ENCODE results near the gene ARHGAP24.
"Not testable (repeated sequence)": the region's sequence is repeated elsewhere in the genome, so short reads cannot be mapped to it uniquely, and the experiment has no call there.

Gene ARHGAP24

GRCh38 chr4:86006057-86006456 is 531.1 kb downstream of the ARHGAP24 start:
- DNase-seq (ENCODE audit: low read depth in 1 of 2, low spot score in 1 of 2), result no peak

- DNase-seq (ENCODE audit: low read depth in 1 of 2, low spot score in 1 of 2), result no peak
These were observed 532.1 kb downstream of the ARHGAP24 start for GRCh38 chr4:86007042-86007441.

DNA sequence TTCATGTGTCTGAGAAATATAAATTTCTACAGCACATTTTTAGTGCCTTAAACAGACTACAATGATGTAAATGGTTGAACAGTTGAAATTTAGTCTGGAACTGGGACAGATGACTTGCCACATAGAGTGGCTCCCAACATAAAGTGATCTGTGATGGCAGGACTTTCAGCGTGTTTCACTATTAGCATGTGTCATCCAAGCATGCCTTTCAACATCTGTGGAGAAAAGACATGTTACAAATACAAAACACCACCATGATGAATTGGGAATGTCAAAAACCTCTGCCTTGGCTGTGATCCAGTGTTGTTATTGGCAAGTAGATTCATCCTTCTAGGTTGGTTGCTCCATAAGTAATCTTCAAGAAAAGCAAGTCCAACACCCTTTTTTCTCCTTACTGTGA is 536.2 kb downstream of the ARHGAP24 start:
- DNase-seq (ENCODE audit: low read depth in 1 of 2, low spot score in 1 of 2), result no peak

DNA sequence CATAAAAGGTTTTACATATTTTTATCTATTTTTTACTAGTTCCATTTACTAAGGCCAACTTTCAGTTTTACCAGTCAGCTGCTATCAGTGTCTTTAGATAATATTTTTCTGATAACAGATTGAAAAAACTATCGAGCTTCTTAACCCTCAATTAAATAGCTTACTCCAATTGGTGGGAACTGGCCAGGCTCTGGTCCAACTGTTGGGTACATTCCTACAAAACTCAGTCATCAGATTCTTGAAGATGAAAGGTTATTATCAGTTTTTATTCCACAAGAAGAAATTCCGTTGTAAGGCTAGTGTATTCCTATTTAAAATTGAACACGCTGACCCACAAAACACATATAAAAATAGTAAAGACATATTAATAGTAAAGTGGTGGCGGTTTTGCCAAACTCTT is 538.7 kb downstream of the ARHGAP24 start:
- DNase-seq (ENCODE audit: low read depth in 1 of 2, low spot score in 1 of 2), result no peak

GRCh38 chr4:86014599-86014998 is 539.6 kb downstream of the ARHGAP24 start:
- DNase-seq (ENCODE audit: low read depth in 1 of 2, low spot score in 1 of 2), result no peak

DNA sequence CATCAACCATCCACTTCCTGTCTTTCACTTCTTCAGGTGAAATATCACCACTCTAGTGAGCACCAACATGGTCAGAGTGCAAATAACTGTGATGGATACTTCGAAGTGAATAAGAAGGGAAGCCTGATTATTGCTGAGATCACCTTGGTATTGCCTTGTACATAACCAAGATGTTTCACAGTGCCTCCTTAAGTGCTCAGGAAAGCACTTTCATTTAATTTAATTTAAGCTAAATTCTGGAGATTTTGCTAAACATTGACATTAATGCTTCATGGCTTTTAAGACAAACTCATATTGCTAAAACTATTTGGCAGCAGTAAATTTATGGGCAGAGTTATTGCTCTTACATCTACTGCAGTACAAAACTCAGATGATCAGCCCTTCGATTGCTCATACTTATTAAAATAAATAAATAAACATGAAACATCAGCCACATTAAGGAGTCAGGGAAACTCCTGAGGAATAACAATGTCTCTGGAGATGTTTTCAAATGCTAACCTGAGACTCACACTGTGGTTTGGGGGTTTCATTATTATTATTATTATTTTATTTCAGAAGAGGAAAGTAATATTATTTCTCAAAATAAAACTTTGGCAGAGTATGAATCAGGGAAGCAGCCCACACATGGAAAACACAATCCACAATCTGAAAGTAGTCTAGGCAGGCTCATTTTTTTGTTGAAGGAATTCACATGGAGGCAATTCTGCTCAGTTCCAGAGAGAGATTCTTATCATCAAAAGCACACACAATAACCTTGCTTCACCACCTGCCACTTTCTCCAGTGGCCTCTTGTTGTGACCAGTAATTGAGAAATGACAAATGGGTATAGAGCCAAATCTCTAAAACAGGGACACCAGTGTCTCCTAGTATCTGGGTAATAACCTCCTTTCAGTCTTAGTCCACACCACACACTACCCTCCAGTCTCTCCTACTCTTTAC is 540.7 kb downstream of the ARHGAP24 start:
- DNase-seq (ENCODE audit: low read depth in 1 of 2, low spot score in 1 of 2), result no peak

- DNase-seq (ENCODE audit: low read depth in 1 of 2, low spot score in 1 of 2), result no peak
These were observed 544.4 kb downstream of the ARHGAP24 start for GRCh38 chr4:86019362-86019761.

GRCh38 chr4:86019906-86020305 is 545.0 kb downstream of the ARHGAP24 start:
- DNase-seq (ENCODE audit: low read depth in 1 of 2, low spot score in 1 of 2), result no peak

GRCh38 chr4:86021671-86022070 is 546.7 kb downstream of the ARHGAP24 start:
- DNase-seq (ENCODE audit: low read depth in 1 of 2, low spot score in 1 of 2), result not testable (repeated sequence)

GRCh38 chr4:86026720-86027119 is 551.8 kb downstream of the ARHGAP24 start:
- DNase-seq (ENCODE audit: low read depth in 1 of 2, low spot score in 1 of 2), result no peak

- DNase-seq (ENCODE audit: low read depth in 1 of 2, low spot score in 1 of 2), result no peak
These were observed 557.0 kb downstream of the ARHGAP24 start for GRCh38 chr4:86031927-86032326.

DNA sequence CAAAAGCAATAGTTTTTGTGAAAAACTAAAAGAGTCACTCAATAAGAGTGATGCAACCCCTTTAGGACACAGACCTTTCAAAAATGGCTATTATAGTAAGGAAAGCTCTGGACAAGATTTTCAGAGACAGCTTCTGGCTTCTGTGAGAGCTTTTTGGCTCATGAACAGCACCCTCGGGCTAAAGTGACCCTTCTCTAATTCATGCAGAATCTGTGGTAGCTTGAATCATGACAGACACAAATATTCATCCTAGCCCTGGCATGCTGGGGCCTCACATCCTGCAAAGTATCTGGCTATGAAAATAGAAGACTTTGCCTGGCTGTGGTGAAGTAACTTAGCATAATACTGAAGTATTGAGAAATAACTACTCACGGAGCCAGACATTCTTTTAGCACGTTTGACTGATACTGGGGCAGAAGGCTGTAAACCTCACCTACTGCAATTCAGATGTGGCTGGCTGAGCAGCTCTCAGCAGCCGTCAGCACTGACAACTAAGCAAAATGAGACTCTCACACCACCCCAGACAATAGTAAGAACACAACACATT is 557.6 kb downstream of the ARHGAP24 start:
- no peak for DNase-seq (ENCODE audit: low read depth in 1 of 2, low spot score in 1 of 2)

DNA sequence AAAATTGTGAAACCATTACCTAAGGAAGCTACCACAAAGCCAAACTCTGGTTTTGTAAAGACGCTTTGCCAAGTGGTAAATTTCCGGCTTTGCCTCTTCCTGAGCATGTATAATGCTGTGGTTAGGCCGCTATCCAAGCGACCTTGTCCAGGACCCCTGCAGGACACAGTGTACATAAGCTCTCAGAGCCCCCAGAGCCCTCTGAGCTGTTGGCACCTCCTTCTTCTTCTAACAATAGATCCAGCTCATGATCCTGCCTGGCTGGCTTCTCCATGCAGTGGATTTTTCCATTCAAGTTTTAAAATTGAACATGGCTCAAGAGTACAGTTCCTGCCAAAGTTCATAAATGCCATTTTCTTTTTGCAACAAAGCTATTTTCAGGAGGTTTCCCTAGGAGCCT is 558.2 kb downstream of the ARHGAP24 start:
- DNase-seq (ENCODE audit: low read depth in 1 of 2, low spot score in 1 of 2), result no peak

DNA sequence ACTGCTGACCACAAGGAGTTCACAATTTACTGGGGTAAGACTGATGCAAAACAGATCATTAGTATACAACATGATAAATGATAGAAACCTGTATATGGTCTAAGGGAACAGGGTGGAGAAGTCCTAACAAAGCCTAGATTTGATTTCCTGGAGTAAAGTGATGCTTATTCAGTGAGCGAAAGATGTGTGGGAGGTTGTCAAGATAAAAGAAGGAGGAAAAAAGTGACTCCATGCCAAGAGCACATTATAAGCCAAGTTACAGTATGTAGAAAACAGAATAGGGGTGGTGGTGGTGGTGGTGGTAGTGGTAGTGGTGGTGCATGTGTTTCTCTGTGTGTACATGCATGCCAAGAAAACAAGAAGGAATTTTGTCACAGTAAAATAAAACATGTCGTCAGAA is 559.7 kb downstream of the ARHGAP24 start:
- DNase-seq (ENCODE audit: low read depth in 1 of 2, low spot score in 1 of 2), result no peak

DNA sequence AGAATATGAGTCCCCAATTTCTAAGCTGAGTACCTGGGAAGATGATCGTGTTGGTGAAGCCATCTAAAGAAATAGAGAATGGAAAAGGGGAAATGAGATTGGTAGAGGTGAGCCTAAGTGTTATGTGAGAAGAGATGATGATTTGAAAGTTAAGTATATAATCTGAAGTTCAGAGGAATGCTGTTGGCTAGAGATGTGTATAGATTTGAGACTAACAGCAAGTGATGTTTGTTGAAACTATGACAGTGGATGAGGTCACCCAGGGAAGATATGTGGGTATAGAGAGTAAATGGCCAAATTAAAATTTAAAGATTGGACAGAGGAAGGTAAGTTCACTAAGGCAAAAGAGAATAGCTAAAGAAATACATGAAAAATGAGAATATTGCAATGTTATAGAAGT is 560.7 kb downstream of the ARHGAP24 start:
- DNase-seq (ENCODE audit: low read depth in 1 of 2, low spot score in 1 of 2), result no peak

GRCh38 chr4:86036736-86037135 is 561.8 kb downstream of the ARHGAP24 start:
- no peak for DNase-seq (ENCODE audit: low read depth in 1 of 2, low spot score in 1 of 2)

- no peak for DNase-seq (ENCODE audit: low read depth in 1 of 2, low spot score in 1 of 2)
These were observed 563.1 kb downstream of the ARHGAP24 start for GRCh38 chr4:86038037-86038436.

- DNase-seq (ENCODE audit: low read depth in 1 of 2, low spot score in 1 of 2), result no peak
These were observed 569.0 kb downstream of the ARHGAP24 start for GRCh38 chr4:86043755-86044592.

- DNase-seq (ENCODE audit: low read depth in 1 of 2, low spot score in 1 of 2), result no peak
These were observed 569.6 kb downstream of the ARHGAP24 start for GRCh38 chr4:86044593-86044985.

GRCh38 chr4:86048426-86048825 is 573.5 kb downstream of the ARHGAP24 start:
- DNase-seq (ENCODE audit: low read depth in 1 of 2, low spot score in 1 of 2), result no peak

- no peak for DNase-seq (ENCODE audit: low read depth in 1 of 2, low spot score in 1 of 2)
These were observed 575.5 kb downstream of the ARHGAP24 start for GRCh38 chr4:86050496-86050895.
